HEK293 (cell line): Measurements from ENCODE around the gene DND1.
A peak's percentile ranks its signal among the peaks of the same experiment; 100 is the strongest.

Source experiments
- CTCF ChIA-PET: fragments of 350-600 bp; formaldehyde crosslinking; extraction: SDS; loops from one replicate; lab custom pipeline; 2021; ENCODE audit warnings: antibody characterized with exemption; lab: Yijun Ruan, JAX
- POLR2A ChIA-PET: fragments of 300-600 bp; formaldehyde crosslinking; extraction: SDS; loops from one replicate; lab custom pipeline; 2020; ENCODE audit warnings: antibody characterized with exemption, inconsistent platforms; lab: Yijun Ruan, JAX
- H3K27ac ChIP-seq: fragments of 200-500 bp; sonication (Bioruptor generic); 2 replicates; pipeline ENCODE4 v1.5.1; 2014; ENCODE audit warnings: low read depth, low read length, control low read depth, inconsistent platforms; ENCODE audit errors: extremely low read depth
- H3K36me3 ChIP-seq, 2 experiments: fragments of 200-500 bp in 1 of 2; sonication (Bioruptor generic) in 1 of 2; 1 replicate in 1 of 2; 2 replicates in 1 of 2; pipeline ENCODE4 v1.5.1; 2014 to 2017; ENCODE audit warnings: inconsistent platforms in 2 of 2, low read length in 2 of 2; ENCODE audit not compliant: control insufficient read depth in 2 of 2, insufficient read depth in 1 of 2
- H3K4me1 ChIP-seq: fragments of 200-500 bp; sonication (Bioruptor generic); 2 replicates; pipeline ENCODE4 v1.5.1; 2014; ENCODE audit warnings: mild to moderate bottlenecking, low read length, inconsistent platforms; ENCODE audit not compliant: control insufficient read depth, insufficient read depth
- H3K4me3 ChIP-seq: 2 replicates; pipeline ENCODE4 v1.5.1; 2011; ENCODE audit warnings: low read depth, mild to moderate bottlenecking, control low read depth, low read length, moderate library complexity
- H3K9me3 ChIP-seq: fragments of 200-500 bp; sonication (Bioruptor generic); 2 replicates; pipeline ENCODE4 v1.5.1; 2014; ENCODE audit warnings: low read depth, low read length, inconsistent platforms; ENCODE audit not compliant: control insufficient read depth, insufficient read depth
- BCL11A ChIP-seq: fragments of 450-650 bp; formaldehyde crosslinking; IDR thresholded peaks from 2 replicates; pipeline ENCODE4 v1.5.1; 2016; ENCODE audit warnings: low read depth, missing biosample characterization, missing genetic modification characterization
- SP3 ChIP-seq: fragments of 450-650 bp; formaldehyde crosslinking; IDR thresholded peaks from 2 replicates; pipeline ENCODE4 v1.5.1; 2016; ENCODE audit warnings: missing biosample characterization, missing genetic modification characterization
- SP7 ChIP-seq: fragments of 450-650 bp; formaldehyde crosslinking; IDR thresholded peaks from 2 replicates; pipeline ENCODE4 v1.5.1; 2016; ENCODE audit warnings: missing biosample characterization, missing genetic modification characterization
- YY1 ChIP-seq: fragments of 450-650 bp; formaldehyde crosslinking; IDR thresholded peaks from 2 replicates; pipeline ENCODE4 v1.5.1; 2018; ENCODE audit warnings: missing biosample characterization, missing genetic modification characterization
- ZBTB44 ChIP-seq: fragments of 450-650 bp; IDR thresholded peaks from 2 replicates; pipeline ENCODE4 v1.5.1; 2018; ENCODE audit warnings: missing biosample characterization, mild to moderate bottlenecking, missing genetic modification characterization
- ZNF138 ChIP-seq: fragments of 450-650 bp; formaldehyde crosslinking; IDR thresholded peaks from 2 replicates; pipeline ENCODE4 v1.5.1; 2016; ENCODE audit warnings: missing biosample characterization, missing genetic modification characterization, borderline replicate concordance
- ZNF169 ChIP-seq: fragments of 450-650 bp; formaldehyde crosslinking; IDR thresholded peaks from 2 replicates; pipeline ENCODE4 v1.5.1; 2016; ENCODE audit warnings: missing biosample characterization, missing genetic modification characterization
- ZNF248 ChIP-seq: fragments of 450-650 bp; formaldehyde crosslinking; IDR thresholded peaks from 2 replicates; pipeline ENCODE4 v1.5.1; 2017; ENCODE audit warnings: missing biosample characterization, missing genetic modification characterization
- ZNF26 ChIP-seq: fragments of 450-650 bp; formaldehyde crosslinking; IDR thresholded peaks from 2 replicates; pipeline ENCODE4 v1.5.1; 2016; ENCODE audit warnings: missing biosample characterization, missing genetic modification characterization
- ZNF266 ChIP-seq: fragments of 450-650 bp; formaldehyde crosslinking; IDR thresholded peaks from 2 replicates; pipeline ENCODE4 v1.5.1; 2016; ENCODE audit warnings: missing biosample characterization, missing genetic modification characterization, low read depth
- ZNF335 ChIP-seq: fragments of 450-650 bp; formaldehyde crosslinking; conservative IDR thresholded peaks from 2 replicates; pipeline ENCODE4 v1.5.1; 2016; ENCODE audit warnings: missing biosample characterization, missing genetic modification characterization
- ZNF354C ChIP-seq: fragments of 450-650 bp; formaldehyde crosslinking; IDR thresholded peaks from 2 replicates; pipeline ENCODE4 v1.5.1; 2016; ENCODE audit warnings: missing biosample characterization, missing genetic modification characterization, low read depth, borderline replicate concordance
- ZNF362 ChIP-seq: fragments of 450-650 bp; formaldehyde crosslinking; IDR thresholded peaks from 2 replicates; pipeline ENCODE4 v1.5.1; 2016; ENCODE audit warnings: missing biosample characterization, missing genetic modification characterization
- ZNF449 ChIP-seq: fragments of 450-650 bp; formaldehyde crosslinking; IDR thresholded peaks from 2 replicates; pipeline ENCODE4 v1.5.1; 2017; ENCODE audit warnings: missing biosample characterization, mild to moderate bottlenecking, missing genetic modification characterization, moderate library complexity
- ZNF514 ChIP-seq: fragments of 450-650 bp; formaldehyde crosslinking; IDR thresholded peaks from 2 replicates; pipeline ENCODE4 v1.5.1; 2016; ENCODE audit warnings: missing biosample characterization, missing genetic modification characterization
- ZNF521 ChIP-seq: fragments of 450-650 bp; formaldehyde crosslinking; IDR thresholded peaks from 2 replicates; pipeline ENCODE4 v1.5.1; 2017; ENCODE audit warnings: missing biosample characterization, mild to moderate bottlenecking, missing genetic modification characterization
- ZNF549 ChIP-seq: fragments of 450-650 bp; IDR thresholded peaks from 2 replicates; pipeline ENCODE4 v1.5.1; 2018; ENCODE audit warnings: missing biosample characterization, missing genetic modification characterization, mild to moderate bottlenecking, inconsistent platforms, moderate library complexity
- ZNF580 ChIP-seq: fragments of 450-650 bp; formaldehyde crosslinking; IDR thresholded peaks from 2 replicates; pipeline ENCODE4 v1.5.1; 2016; ENCODE audit warnings: missing biosample characterization, missing genetic modification characterization
- ZNF624 ChIP-seq: fragments of 450-650 bp; formaldehyde crosslinking; IDR thresholded peaks from 2 replicates; pipeline ENCODE4 v1.5.1; 2017; ENCODE audit warnings: missing biosample characterization, missing genetic modification characterization
- ZNF645 ChIP-seq: fragments of 450-650 bp; formaldehyde crosslinking; IDR thresholded peaks from 2 replicates; pipeline ENCODE4; 2016; ENCODE audit warnings: missing biosample characterization, missing genetic modification characterization
- ZNF664 ChIP-seq: fragments of 450-650 bp; formaldehyde crosslinking; IDR thresholded peaks from 2 replicates; pipeline ENCODE4 v1.5.1; 2016; ENCODE audit warnings: missing biosample characterization, missing genetic modification characterization
- ZNF670 ChIP-seq: fragments of 450-650 bp; formaldehyde crosslinking; IDR thresholded peaks from 2 replicates; pipeline ENCODE4 v1.5.1; 2016; ENCODE audit warnings: missing biosample characterization, missing genetic modification characterization, low read depth
- ZNF747 ChIP-seq: fragments of 450-650 bp; formaldehyde crosslinking; IDR thresholded peaks from 2 replicates; pipeline ENCODE4 v1.5.1; 2016; ENCODE audit warnings: missing biosample characterization, missing genetic modification characterization
- ZNF777 ChIP-seq: fragments of 450-650 bp; formaldehyde crosslinking; IDR thresholded peaks from 2 replicates; pipeline ENCODE4 v1.5.1; 2017; ENCODE audit warnings: missing biosample characterization, missing genetic modification characterization, borderline replicate concordance
- ZNF791 ChIP-seq: fragments of 450-650 bp; formaldehyde crosslinking; IDR thresholded peaks from 2 replicates; pipeline ENCODE4 v1.5.1; 2016; ENCODE audit warnings: missing biosample characterization, missing genetic modification characterization
- ZSCAN18 ChIP-seq: fragments of 450-650 bp; formaldehyde crosslinking; IDR thresholded peaks from 2 replicates; pipeline ENCODE4 v1.5.1; 2016; ENCODE audit warnings: missing biosample characterization, missing genetic modification characterization

The DND1 gene

GRCh38 chr5:140664359-140665119, 8.8 kb downstream of the DND1 start, which contains the start of gene WDR55:
Gene WDR55, plus strand, starts transcription at chr5:140664904. Its CDS starts 9 bp downstream, at chr5:140664913.
- Histone ChIP-seq H3K9me3 (no peaks in the 10 kb centered on the region), H3K4me3 (peak within 1 kb of the TSS; percentile 72), H3K36me3 (peaks cover 29 to 71% of the 10 kb centered on the region in 2 experiments), H3K4me1 (no peaks in the 10 kb centered on the region), H3K27ac (peak within 1 kb of the TSS; percentile 70)
- ChIA-PET CTCF (interaction anchor here (0.7 to 1.1 kb wide), 3 partner anchors 56 to 109 kb away, joined by 3 to 5 read pairs (median 3); no protein-coding TSS in a partner anchor), POLR2A (interaction anchor here (0.6 to 4.8 kb wide), 11 partner anchors 14 to 318 kb away, joined by 3 to 40 read pairs (median 4); partner anchors contain the start of genes ANKHD1, HARS1, HARS2 and HBEGF)
- TF ChIP-seq ZBTB44 (0 out of 2 replicates have a peak, but pooled peaks have one; percentile 9), ZNF777 (tag by site-specific recombination) (peak; percentile 32; the same call in 1 of the 2 replicates), ZNF335 (tag by site-specific recombination) (peak; percentile 57), SP7 (tag by site-specific recombination) (peak; percentile 88), BCL11A (tag by site-specific recombination) (peak; percentile 60; the same call in 1 of the 2 replicates), ZNF670 (tag by site-specific recombination) (no peak), ZNF26 (tag by site-specific recombination) (no peak), SP3 (peak; percentile 91), ZNF514 (tag by site-specific recombination) (no peak), ZNF449 (tag by site-specific recombination) (no peak), ZNF549 (tag by site-specific recombination) (no peak), ZNF138 (tag by site-specific recombination) (no peak), ZNF580 (peak; percentile 84), ZNF362 (tag by site-specific recombination) (no peak), ZNF664 (tag by site-specific recombination) (no peak), ZNF624 (tag by site-specific recombination) (no peak), ZNF645 (tag by site-specific recombination) (no peak), ZNF521 (tag by site-specific recombination) (no peak), ZNF354C (tag by site-specific recombination) (no peak), ZSCAN18 (tag by site-specific recombination) (no peak), ZNF791 (no peak), ZNF266 (no peak), ZNF169 (tag by site-specific recombination) (no peak), ZNF248 (no peak), YY1 (tag by site-specific recombination) (peak; percentile 16; the same call in 1 of the 2 replicates), ZNF747 (tag by site-specific recombination) (no peak)
